ENCODE results near the gene LGI2.

LGI2 gene

DNA sequence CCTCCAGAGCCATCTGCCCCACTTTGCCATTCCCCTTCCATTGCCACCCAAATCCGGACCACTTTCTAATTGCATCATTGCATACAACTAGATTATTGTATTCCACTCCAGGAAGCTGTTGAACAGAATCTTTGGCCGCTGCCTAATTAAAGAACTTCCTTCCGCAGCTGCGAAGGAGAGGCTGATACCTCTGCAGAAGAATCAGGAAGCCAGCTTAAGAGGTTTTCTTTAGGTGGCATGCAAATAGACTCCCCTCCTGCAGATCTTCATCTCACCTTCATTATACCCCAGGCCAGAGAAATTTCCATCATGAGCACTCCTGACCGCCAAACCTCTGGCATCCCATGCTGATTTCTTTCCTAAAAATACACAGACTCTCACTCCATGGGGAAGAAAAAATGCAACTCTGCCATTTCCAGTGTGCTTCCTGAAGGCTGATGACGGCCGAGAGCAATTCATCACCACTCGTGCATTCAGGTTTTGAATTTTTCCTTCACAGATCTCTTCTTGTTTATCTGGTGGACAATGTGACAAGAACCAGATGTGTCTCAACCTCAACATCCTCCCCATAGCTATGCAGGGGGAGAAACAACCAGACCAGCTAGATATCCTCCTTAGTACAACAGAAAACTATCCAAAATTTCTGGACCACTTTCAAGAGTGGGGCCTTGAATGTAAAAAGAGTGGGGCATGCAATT, 31.2 kb downstream of the LGI2 start:
- DNase-seq = no peak

DNA sequence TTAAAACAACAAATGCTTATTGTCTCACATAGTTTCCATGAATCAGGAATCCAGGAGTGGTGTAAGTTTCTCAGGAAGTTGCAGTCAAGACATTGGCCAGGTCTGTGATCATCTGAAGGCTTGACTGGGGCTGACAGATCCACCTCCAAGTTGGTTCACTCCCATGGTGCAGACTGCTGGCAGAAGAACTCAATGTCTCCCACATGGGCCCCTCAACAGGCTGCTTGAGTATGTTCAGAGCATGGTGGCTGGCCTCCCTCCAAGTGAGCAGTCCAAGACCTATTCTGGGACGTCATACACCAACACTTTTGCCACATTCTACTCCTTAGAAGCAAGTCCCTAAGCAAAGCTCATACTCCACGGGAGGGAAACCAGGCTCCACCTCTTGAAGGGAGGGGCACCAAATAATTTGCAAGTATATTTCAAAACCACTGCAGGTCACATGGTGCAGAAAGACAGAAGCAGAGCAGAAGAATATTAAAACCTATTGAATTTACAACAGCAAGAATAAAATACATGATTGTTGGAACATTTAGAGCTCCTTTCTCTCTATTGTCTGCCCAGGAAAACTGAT, 35.3 kb downstream of the LGI2 start:
- no peak for DNase-seq

DNA sequence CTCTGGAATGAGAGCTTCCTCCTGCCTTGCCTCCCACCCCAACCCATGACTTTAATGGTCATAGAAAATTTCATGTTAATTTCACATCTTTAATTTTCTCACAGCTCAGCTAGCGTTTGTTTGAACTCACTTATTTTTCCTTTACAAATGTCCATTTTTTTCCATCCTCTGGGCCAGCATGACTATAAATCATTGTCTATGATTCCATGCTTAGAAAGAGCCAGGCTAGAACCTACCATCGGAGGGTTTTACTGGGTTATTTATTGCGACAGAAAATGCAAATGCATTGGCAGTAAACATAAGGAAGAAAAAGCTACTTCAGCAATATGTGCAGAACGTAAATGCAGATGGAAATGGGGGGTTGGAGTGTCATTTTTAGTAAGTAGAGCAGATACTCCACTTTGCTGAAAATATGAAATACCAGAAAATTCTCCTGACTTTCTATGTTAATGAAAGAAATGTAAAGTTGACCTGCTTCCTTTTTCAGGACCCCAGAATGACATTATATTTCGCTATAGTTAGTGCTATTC, 37.1 kb downstream of the LGI2 start:
- no peak for DNase-seq

DNA sequence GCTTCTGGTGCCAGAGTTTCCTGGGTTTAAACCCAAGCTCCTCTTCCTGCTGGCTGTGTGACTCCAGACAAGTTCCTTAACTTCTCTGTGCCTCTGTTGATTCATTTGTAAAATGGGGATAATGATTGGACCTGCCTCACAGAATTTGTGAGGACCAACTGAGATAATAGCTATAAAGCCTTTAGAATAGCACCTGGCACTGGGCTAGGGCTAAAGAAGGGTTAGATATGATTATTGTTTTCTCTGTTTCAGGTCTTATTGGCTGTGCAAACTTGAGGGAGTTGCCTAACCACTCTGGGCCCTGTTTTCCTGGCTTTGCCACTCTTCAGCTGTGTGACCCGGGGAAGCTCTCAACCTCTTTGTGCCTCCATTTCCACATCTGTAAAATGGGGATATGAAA, 37.8 kb downstream of the LGI2 start:
- DNase-seq = no peak

DNA sequence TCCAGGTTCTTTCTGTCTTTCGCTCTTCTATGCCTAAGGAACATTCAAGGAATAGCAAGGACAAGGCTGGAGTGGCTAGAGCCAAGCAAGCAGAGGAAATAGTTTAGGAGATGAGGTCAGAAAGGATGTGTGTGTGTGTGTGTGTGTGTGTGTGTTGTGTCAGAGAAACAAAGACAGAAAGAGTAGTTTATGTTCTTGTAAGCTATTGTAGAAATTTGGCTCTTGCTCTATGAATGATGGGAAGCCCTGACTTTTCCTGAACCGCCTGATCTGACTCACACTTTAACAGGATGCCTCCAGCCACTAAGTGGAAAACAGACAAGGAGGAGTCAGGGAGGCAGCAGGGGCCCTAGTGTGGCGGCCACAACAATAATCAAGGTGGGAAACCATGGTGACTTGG, 39.7 kb downstream of the LGI2 start:
- DNase-seq = no peak

DNA sequence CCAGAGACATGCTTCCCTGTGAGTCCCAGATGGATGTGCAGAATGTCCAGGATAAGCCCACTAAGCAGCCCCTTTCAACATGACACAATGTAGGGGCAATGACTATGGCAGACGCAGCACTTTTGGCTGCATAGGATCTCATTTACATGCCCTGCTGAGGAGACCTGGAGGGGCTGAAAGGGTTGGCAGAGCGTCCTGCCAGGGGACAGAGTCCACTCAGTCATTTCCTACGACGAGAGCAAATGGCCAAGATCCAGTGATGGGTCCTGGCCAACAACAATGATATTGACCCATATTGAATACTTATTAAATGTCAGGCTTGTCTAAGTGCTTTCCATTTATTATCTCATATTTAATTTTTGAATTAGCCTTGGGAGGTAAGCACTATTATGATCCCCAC, 41.4 kb downstream of the LGI2 start:
- DNase-seq = no peak

DNA sequence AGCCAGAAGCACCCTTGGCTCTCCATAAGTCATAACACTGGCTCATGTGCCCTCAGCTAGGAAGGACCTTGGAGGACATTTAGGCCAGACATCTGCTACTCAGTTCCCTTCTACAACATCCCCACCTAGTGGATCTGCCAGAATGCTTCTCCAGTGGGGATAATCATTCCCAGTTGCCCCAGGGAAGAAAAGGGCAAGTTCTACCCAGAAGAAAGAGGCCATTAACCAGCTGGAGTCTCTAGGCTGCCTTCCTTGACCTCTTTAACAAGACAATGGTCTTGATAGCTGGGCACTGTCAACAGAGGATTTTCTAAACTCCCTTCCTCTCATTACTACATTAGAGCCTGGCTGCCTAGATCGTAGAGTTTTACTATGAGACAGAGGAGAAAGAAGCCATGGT, 42.0 kb downstream of the LGI2 start:
- peak in 2 of 56 donors; percentile 8 to 18 for DNase-seq

DNA sequence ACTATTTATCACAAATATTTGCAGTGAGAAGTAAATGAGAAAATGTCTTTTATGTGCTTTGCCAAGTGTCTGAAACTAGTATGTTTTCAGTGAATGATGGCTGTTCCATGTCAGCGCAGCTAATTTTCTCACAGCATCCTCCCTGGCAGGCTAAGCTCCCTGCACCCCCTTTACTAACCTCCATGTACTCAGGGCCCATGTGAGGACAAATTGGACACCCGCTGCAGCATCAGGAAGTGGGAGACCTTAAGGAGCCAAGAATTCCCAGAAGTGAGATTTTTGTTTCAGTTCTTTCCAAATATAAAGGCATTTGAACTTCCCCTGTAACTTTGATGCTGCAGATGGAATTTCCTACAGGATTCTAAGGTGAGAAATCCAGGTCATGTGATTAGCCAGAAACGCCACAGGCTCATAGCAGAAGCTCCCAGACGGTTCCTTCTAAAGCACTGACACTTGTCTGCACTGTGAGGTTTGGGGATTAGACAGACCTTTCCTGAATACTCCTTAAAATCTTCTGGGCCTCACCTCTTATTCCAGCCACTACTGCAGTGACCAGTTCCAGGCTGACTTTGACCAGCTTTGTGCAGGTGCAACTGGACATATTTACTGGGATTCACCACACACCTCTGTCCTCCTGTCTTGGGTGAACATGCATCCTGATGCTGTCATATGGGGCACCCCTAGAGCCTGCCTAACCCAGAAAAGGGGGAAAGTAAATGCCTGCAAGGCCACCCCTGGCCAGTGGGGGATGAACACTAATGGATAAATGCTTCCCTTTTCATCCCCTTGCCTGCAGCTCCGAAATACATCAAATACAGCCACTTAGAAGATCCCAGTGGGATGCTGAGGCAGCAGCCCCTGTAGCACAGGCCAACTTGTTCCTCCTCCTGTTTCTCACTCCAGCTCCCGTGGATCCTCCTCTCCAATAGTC, 45.9 kb downstream of the LGI2 start:
- DNase-seq = no peak

DNA sequence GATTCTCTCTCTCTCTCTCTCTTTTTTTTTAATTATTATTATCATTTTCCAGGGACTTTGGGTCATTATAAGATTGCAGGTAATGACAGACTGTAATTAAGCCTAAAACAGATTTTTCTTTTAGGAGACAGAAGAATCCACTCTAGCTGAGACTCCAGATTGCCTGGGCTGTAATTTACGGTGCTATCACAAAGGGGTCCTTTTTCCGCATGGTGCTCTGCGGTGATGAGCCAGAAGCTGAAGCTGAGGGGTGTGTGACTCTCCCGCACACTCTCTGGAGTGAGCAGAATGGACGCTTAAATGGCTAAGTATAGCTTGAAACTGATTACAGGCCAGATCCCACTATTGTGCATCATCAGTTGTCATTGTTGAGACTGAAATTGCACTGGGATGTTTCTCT, 50.0 kb downstream of the LGI2 start:
- DNase-seq = no peak

DNA sequence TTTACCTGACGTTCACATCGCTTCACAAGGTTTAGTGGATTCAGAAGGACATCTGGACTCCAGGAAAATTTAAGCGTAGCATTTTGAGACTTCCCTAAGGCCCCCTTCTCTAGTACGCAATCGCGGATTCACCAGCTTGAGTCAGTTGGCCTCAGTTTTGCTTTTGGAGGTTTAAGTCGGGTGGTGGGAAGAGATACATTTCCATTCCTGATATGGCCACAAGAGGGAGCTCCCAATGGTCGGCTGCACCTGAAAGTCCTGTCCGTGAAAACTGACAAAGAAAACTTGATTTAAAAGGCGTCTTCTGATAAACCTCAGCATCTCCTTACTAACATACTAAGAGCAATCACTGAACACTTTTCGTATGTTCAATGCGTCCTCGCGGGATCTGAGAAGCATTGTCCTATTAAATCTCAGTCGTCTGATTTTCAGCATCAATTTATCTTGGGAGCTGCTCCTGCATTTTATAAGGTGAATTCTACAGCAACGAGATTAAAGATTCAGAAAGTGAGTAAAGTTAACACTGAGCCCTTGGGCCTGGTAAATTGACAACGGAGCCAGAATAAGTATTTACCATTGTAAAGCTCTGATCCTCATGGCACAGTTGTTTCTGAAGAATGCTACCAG, 50.6 kb downstream of the LGI2 start:
- DNase-seq = peak in 36 of 56 donors; percentile 2 to 66 (median 14)

DNA sequence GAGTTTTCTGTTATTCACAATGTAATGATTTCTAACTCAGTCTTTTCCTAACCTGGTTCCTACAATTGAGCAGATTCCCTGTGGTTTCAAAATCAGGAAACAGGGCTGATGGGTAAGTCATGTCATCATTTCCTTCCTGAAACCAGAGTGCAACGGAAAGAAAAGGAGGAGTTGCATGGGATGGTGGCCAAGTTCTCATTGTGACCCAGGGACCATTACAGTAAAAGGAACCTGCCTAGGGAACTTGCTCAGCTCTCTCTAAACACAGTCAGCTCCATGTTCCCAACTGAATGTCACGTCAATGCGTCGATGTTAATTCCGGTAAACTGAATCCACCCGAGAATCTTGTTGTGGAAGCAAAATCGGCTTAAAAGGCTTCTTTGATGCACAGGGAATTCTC, 51.2 kb downstream of the LGI2 start:
- DNase-seq = peak in 8 of 56 donors; percentile 3 to 59 (median 12)

DNA sequence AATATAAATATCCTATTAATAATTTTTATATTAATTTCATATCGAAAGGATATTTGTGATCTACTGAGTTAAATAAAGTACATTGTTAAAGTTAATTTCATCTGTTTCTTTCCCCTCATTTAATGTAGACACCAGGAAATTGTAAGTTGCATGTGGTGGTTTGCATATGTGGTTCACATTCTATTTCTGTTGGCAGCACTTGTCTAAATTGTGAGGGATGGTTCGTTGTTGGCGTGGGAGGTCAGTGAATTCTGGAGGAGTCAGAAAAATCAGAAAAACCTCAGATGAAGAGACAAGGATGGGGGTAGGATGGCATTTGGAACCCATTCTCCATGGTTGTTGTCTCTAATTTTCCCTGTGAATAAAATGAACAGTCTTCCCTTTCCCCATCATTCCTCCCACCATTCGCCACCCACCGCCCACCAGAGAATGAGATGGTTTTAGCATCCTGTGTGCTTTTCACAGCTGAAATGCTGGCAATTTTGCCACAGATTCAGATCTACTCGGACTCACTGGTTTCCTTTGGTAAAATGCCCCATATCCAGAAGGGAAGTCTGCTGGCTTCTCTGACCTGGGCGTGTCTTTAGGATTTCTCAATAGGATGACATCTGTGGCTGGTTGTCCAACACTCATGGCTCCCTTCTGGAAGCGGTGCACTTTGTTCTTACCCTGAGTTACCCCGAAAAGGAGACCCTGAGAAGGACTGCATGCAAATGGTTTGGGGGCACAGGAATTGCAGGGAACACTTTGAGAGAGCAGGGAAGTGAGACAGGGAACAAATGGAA, 52.3 kb downstream of the LGI2 start:
- no peak for DNase-seq

DNA sequence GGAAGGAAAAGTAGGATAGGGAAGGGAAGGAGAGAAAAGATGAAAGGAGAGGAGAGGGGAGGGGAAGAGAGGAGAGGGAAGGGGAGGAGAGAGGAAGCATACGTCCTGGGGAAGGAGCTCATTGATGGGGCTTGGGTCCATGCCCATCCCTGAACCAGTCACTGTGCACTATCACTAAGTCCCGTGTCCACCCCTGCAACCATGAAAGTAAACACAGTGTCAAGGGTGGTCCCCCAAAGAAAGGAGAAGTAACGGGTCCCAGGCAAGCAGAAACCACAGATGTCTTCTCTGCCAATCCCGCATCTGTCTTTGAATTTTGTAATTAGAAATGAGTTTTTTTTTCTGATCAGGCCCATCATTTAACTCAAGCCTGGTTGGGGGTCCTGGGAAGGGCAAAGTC, 55.2 kb downstream of the LGI2 start:
- peak in 1 of 56 donors; percentile 10 for DNase-seq

DNA sequence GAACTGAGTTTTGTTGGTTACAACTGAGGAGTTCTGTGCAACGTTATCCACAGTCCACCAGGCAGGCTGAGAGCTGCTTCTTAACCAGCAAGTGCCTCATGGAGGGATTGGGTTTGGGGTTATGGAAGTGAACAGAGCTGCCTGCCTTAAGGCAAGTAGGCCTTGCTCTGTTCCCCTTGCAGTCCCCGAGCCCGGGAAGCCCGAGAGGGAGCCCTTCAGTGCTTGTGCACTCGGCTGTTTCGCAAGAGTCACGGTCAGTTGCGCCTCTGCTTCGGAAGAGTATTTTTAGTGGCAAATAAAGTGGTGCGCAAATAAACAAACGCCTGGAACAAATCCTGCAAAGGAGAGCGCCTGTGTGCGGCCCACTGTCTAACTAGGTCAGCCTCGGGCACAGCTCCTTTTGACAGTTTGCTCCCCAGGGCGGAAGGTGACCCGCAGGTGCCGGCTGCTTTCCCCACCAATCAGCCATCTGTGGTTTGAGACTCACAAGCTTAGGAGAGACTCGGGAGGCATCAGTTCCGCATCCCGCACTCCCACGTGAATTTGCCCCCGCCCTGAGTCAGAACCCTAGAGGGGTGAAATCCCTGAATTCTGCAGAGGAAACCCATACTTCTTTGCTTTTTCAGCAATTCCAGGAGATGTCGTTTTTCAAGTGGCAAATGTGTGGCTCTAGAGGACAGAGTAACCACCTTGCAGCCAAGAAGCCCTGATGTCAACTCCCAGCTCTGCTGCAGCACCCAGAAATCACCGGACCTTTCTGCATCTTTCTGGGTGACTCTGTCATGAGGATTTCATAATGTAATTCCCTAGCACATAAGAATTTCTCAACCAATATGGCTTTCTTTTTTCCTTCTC, 56.8 kb downstream of the LGI2 start:
- DNase-seq = peak in 14 of 56 donors; percentile 4 to 41 (median 15)

DNA sequence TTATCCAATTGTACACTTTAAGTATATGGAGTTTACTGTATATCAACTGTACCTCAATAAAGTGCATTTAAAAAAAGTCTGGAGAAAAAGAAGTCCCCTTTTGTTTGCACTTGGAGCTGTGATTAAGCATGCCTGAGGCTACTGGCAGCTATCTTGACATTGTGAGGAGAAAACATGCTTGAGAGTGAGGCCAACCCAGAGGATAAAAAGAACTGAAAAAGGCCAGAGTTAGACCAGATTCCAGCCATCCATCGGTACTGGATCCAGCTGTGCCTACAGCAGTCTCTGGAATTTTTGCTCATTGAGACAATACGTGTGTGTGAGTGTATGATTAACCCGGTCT, 57.4 kb downstream of the LGI2 start:
- no peak for DNase-seq

DNA sequence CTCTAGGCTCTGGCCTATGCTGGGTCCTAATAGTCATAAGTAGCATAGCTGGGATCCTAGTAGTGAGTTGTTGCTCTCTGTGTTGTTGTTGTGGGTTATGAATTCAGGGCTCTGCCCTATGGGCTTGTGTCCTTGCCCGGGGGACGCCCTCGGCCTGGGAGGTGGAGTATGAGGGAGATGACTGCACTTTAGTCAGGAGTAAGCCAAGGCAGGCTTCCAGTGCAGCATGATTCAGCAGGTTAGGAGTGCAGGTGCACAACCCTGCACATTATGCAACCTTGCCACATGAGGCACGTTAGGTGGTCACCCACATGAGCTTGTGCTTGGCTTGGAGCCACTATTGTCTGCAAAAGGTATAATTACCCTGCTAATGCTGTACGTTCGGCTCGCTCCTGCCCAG, 59.6 kb downstream of the LGI2 start:
- no peak for DNase-seq

DNA sequence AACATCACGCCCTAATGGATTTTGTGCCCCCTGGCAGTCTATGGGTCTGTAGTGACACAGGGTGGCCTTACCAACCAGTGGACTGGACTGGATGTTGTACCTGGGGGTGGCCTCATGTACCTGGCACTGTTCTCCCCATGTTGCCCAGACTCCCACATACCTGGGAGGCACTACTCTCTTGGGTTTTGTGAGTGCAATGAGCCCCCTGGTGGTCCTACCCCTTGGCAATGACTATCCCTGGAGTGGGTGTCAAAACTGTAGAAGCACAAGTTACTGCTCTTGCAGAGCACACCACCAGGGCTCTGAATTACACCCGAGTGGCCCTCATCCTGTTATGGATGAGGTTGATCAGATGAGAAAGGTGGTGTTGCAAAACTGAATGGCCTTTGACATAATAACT, 60.1 kb downstream of the LGI2 start:
- DNase-seq = no peak

DNA sequence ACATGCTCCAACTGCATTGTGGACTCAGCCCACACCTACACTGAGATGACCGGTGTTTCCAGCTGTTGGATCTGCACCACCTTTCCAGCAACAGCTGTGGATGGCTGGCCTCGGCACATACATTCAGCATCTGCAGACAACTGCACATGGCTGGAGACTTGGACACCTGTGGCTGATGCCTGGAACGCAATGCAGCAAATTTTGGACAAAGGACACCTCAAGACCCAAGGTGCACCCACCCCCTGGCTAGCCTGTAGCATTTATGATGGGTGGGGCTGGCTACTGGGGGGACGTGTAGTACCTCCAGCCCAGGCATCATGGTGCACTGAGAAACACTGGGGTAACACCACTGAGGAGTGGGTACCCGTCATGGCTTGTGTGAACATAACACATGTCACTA, 60.6 kb downstream of the LGI2 start:
- no peak for DNase-seq

DNA sequence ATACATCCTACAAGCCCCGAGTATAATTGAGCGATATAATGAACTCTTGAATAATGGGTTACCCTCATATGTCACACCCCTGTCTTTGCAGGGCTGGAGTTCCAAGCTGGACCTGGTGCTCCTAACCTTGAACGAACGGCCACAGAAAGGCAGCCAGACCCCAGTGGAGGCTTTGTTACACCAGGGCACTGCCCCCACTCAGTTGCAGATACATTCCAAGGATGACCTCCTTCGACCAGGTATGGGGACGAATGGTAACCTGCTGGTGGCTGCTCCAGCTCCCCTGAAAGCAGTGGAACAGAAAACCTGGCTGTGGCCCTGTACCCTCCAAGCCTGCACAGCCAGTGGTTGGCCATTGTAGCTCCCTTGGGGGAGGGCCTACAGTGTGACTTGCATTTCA, 61.3 kb downstream of the LGI2 start:
- no peak for DNase-seq

DNA sequence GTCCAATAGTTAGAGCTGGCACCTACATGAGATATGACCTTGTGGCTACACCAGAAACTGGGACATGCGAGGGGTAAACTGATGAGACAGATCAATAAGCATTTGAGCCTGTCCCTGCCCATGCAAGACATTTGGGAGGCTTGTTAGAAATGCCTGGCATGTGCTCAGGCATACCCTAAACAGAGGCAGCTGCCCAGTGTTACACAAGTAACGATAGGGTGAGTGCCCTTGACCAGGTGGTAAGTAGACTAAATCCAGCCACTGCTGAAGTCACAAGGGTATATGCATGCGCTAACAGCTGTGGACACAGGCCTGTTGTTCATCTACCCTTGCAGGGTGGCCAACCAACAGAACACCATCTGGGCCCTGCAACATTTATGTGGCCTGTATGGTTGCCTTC, 61.8 kb downstream of the LGI2 start:
- DNase-seq = no peak
